Large intestine (tissue), 12 donors: ENCODE results near the gene GJB3. TPM values are rescaled to one million over a fixed set of nuclear protein-coding genes. Genes with fewer than 3 reads are reported as not detected.
"Not testable (repeated sequence)": the region's sequence is repeated elsewhere in the genome, so short reads cannot be mapped to it uniquely, and the experiment has no call there.

Source experiments
- DNase-seq, 2 donors: peaks; one replicate each; pipeline versions ENCODE4 v3.0.0 to v3.0.0-alpha.2; 2013
- H3K27ac ChIP-seq: one replicate; pipeline ENCODE4 v1.5.1; 2013; ENCODE audit warnings: low read length
- H3K27me3 ChIP-seq: 2 replicates; pipeline ENCODE4 v1.6.1; 2013; ENCODE audit warnings: low read length; ENCODE audit not compliant: control insufficient read depth, insufficient read depth
- H3K36me3 ChIP-seq: 2 replicates; pipeline ENCODE4 v1.6.1; 2013; ENCODE audit warnings: low read length; ENCODE audit not compliant: control insufficient read depth, insufficient read depth
- H3K4me1 ChIP-seq: one replicate; pipeline ENCODE4 v1.6.1; 2013; ENCODE audit warnings: low read length; ENCODE audit not compliant: control insufficient read depth, insufficient read depth
- H3K4me3 ChIP-seq: one replicate; pipeline ENCODE4 v1.5.1; 2013; ENCODE audit warnings: low read length
- H3K9me3 ChIP-seq: one replicate; pipeline ENCODE4 v1.6.1; 2013; ENCODE audit warnings: mild to moderate bottlenecking, low read depth, low read length, moderate library complexity; ENCODE audit not compliant: control insufficient read depth
- WGBS: methylation state at CpG from one replicate; pipeline ENCODE4 v1.1.5; 2013; ENCODE audit warnings: low lambda C conversion rate; ENCODE audit not compliant: insufficient coverage; 5-methylcytosine and 5-hydroxymethylcytosine counted together
- long read RNA-seq, 11 donors: transcript quantifications; one replicate each; lab custom pipeline, GENCODE V29; 2026
- polyA plus RNA-seq: library from polyadenylated mRNA; unstranded; fragments of 120-200 nt; gene quantifications from one replicate; pipeline ENCODE4 v1.2.1, GENCODE V29; 2013

GJB3 gene
- polyA plus RNA-seq = 0.21 TPM
- long read RNA-seq, donor 1 = 0 reads
- long read RNA-seq, donor 2 = 0 reads
- long read RNA-seq, donor 3 = 0 reads
- long read RNA-seq, donor 4 = 0 reads
- long read RNA-seq, donor 5, partial matches to known transcripts = 0 of 3 reads
- long read RNA-seq, donor 5, other reads (novel, unspliced or antisense) = 0 of 3 reads
- long read RNA-seq, donor 6 = 0 reads
- long read RNA-seq, donor 7 = 0 reads
- long read RNA-seq, donor 8, partial matches to known transcripts = 0 of 1 reads
- long read RNA-seq, donor 8, other reads (novel, unspliced or antisense) = 0 of 1 reads
- long read RNA-seq, donor 9 = 0 reads
- long read RNA-seq, donor 10 = 0 reads
- long read RNA-seq, donor 11 = 0 reads

- H3K27ac ChIP-seq = no peak within 1 kb of the TSS
- peak; percentile 20 to 40 for DNase-seq
- peak within 1 kb of the TSS; percentile 30 for H3K4me3 ChIP-seq
- H3K27me3 ChIP-seq = peaks cover 26% of the 10 kb centered on the region
- no peaks in the 10 kb centered on the region for H3K36me3 ChIP-seq
- H3K9me3 ChIP-seq = no peaks in the 10 kb centered on the region
- peaks cover 7% of the 10 kb centered on the region for H3K4me1 ChIP-seq
- no CpG with 5 or more reads among the region's 62 CpGs for WGBS
Observed at GRCh38 chr1:34781071-34781843, at the start of gene GJB3. TSS of gene GJB3 (plus strand) at chr1:34781214. CDS start at chr1:34784763, 3,549 bp downstream.

- H3K27me3 ChIP-seq, DNase-seq: not testable (repeated sequence)
- no CpG with 5 or more reads among the region's 7 CpGs for WGBS
Observed at GRCh38 chr1:34732831-34733230, 48.2 kb upstream of the GJB3 start.

GRCh38 chr1:34736692-34737091 is 44.3 kb upstream of the GJB3 start:
- Histone ChIP-seq H3K27ac (no peak overlapping the region), H3K4me1 (peaks cover 3% of the 10 kb centered on the region), H3K4me3 (no peak overlapping the region), H3K27me3 (no peaks in the 10 kb centered on the region), H3K9me3 (no peaks in the 10 kb centered on the region), H3K36me3 (no peaks in the 10 kb centered on the region)
- no peak for DNase-seq
- WGBS = no CpG with 5 or more reads among the region's 10 CpGs

More at GRCh38 chr1:34732831-34733230, 48.2 kb upstream of the GJB3 start:
- H3K4me1 ChIP-seq, H3K27ac ChIP-seq, H3K36me3 ChIP-seq, H3K9me3 ChIP-seq, H3K4me3 ChIP-seq: not testable (repeated sequence)

GRCh38 chr1:34737236-34737635 is 43.8 kb upstream of the GJB3 start:
- not testable (repeated sequence) for H3K27me3 ChIP-seq, DNase-seq, H3K9me3 ChIP-seq, H3K4me1 ChIP-seq, H3K27ac ChIP-seq, H3K36me3 ChIP-seq, H3K4me3 ChIP-seq
- no CpG with 5 or more reads among the region's 12 CpGs for WGBS

GRCh38 chr1:34739613-34740012 is 41.4 kb upstream of the GJB3 start:
- H3K27ac ChIP-seq = no peak overlapping the region
- H3K36me3 ChIP-seq = no peaks in the 10 kb centered on the region
- no CpG with 5 or more reads among the region's 3 CpGs for WGBS
- H3K4me3 ChIP-seq = no peak overlapping the region
- no peaks in the 10 kb centered on the region for H3K9me3 ChIP-seq
- H3K4me1 ChIP-seq = peaks cover 18% of the 10 kb centered on the region
- no peak for DNase-seq
- H3K27me3 ChIP-seq = no peaks in the 10 kb centered on the region

GRCh38 chr1:34740161-34740868 is 40.7 kb upstream of the GJB3 start:
- WGBS = no CpG with 5 or more reads among the region's 18 CpGs
- H3K27ac ChIP-seq = no peak overlapping the region
- H3K4me3 ChIP-seq = no peak overlapping the region
- no peaks in the 10 kb centered on the region for H3K27me3 ChIP-seq
- H3K9me3 ChIP-seq = no peaks in the 10 kb centered on the region
- H3K36me3 ChIP-seq = no peaks in the 10 kb centered on the region
- peaks cover 18% of the 10 kb centered on the region for H3K4me1 ChIP-seq
- DNase-seq = peak; percentile 25 to 40

- 60% methylated on average over 1 of the region's 16 CpGs for WGBS
- no peaks in the 10 kb centered on the region for H3K27me3 ChIP-seq
- DNase-seq = peak; percentile 88 to 93
- no peaks in the 10 kb centered on the region for H3K36me3 ChIP-seq
- peaks cover 21% of the 10 kb centered on the region for H3K4me1 ChIP-seq
- no peaks in the 10 kb centered on the region for H3K9me3 ChIP-seq
- H3K4me3 ChIP-seq = no peak overlapping the region
- peak overlapping the region; percentile 52 for H3K27ac ChIP-seq
Observed at GRCh38 chr1:34742667-34743270, 38.2 kb upstream of the GJB3 start.

- no peaks in the 10 kb centered on the region for H3K36me3 ChIP-seq
- H3K27ac ChIP-seq = no peak overlapping the region
- H3K27me3 ChIP-seq = no peaks in the 10 kb centered on the region
- H3K4me1 ChIP-seq = peaks cover 21% of the 10 kb centered on the region
- DNase-seq = no peak
- H3K4me3 ChIP-seq = no peak overlapping the region
- no CpG with 5 or more reads among the region's 6 CpGs for WGBS
- no peaks in the 10 kb centered on the region for H3K9me3 ChIP-seq
Observed at GRCh38 chr1:34743775-34744174, 37.2 kb upstream of the GJB3 start.

- Histone ChIP-seq H3K36me3 (no peaks in the 10 kb centered on the region), H3K4me3 (no peak overlapping the region), H3K4me1 (peaks cover 21% of the 10 kb centered on the region), H3K27me3 (peaks cover 5% of the 10 kb centered on the region), H3K27ac (no peak overlapping the region), H3K9me3 (no peaks in the 10 kb centered on the region)
- DNase-seq = no peak
- no CpG with 5 or more reads among the region's 3 CpGs for WGBS
Observed at GRCh38 chr1:34744851-34745250, 36.2 kb upstream of the GJB3 start.

- Histone ChIP-seq H3K27ac (no peak overlapping the region), H3K36me3 (no peaks in the 10 kb centered on the region), H3K4me1 (peaks cover 21% of the 10 kb centered on the region), H3K9me3 (no peaks in the 10 kb centered on the region), H3K4me3 (no peak overlapping the region), H3K27me3 (peaks cover 6% of the 10 kb centered on the region)
- WGBS = no CpG with 5 or more reads among the region's 5 CpGs
- DNase-seq = no peak
Observed at GRCh38 chr1:34745666-34746065, 35.3 kb upstream of the GJB3 start.
